OCI-LY1 (cell line): Measurements from ENCODE around the gene SYTL5.
"Not testable (repeated sequence)": the region's sequence is repeated elsewhere in the genome, so short reads cannot be mapped to it uniquely, and the experiment has no call there.

ENCODE experiments used
- H2AFZ ChIP-seq: fragments of 200-600 bp; sonication (generic), shearing (Covaris generic); 2 replicates; pipeline ENCODE4 v1.6.0; 2014; ENCODE audit warnings: antibody characterized with exemption, mild to moderate bottlenecking, low read length
- H3F3A ChIP-seq: fragments of 200-600 bp; sonication (generic), shearing (Covaris generic); 2 replicates; pipeline ENCODE4 v1.6.0; 2014; ENCODE audit warnings: mild to moderate bottlenecking, antibody characterized with exemption, low read length, moderate library complexity; ENCODE audit not compliant: insufficient read depth
- H3K27ac ChIP-seq: fragments of 200-600 bp; sonication (generic); 2 replicates; pipeline ENCODE4 v1.5.1; 2014; ENCODE audit warnings: low read length, mixed run types, mild to moderate bottlenecking, low read depth; ENCODE audit not compliant: poor library complexity, severe bottlenecking
- H3K27me3 ChIP-seq: fragments of 200-600 bp; sonication (generic); 2 replicates; pipeline ENCODE4 v1.6.0; 2014; ENCODE audit warnings: antibody characterized with exemption, mild to moderate bottlenecking, low read length, moderate library complexity; ENCODE audit not compliant: insufficient read depth
- H3K36me3 ChIP-seq: fragments of 200-600 bp; sonication (generic); 2 replicates; pipeline ENCODE4 v1.6.1; 2014; ENCODE audit warnings: mild to moderate bottlenecking, antibody characterized with exemption, low read length, moderate library complexity, mixed read lengths; ENCODE audit not compliant: insufficient read depth
- H3K4me1 ChIP-seq: fragments of 200-600 bp; sonication (generic); 2 replicates; pipeline ENCODE4 v1.5.1; 2014; ENCODE audit warnings: mild to moderate bottlenecking, low read length, moderate library complexity; ENCODE audit not compliant: insufficient read depth, severe bottlenecking
- H3K4me2 ChIP-seq: fragments of 200-600 bp; sonication (generic), shearing (Covaris generic); 2 replicates; pipeline ENCODE4 v1.6.1; 2014; ENCODE audit warnings: low read length
- H3K4me3 ChIP-seq: fragments of 200-600 bp; sonication (generic); 2 replicates; pipeline ENCODE4 v1.5.1; 2014; ENCODE audit warnings: low read length, low read depth, mild to moderate bottlenecking, mixed read lengths; ENCODE audit not compliant: poor library complexity, severe bottlenecking
- H3K79me2 ChIP-seq: fragments of 200-600 bp; shearing (Covaris generic); 2 replicates; pipeline ENCODE4 v1.6.1; 2016; ENCODE audit warnings: mixed run types, low read length, mixed read lengths; ENCODE audit not compliant: insufficient read depth
- H3K9ac ChIP-seq: fragments of 200-600 bp; sonication (generic), shearing (Covaris generic); 2 replicates; pipeline ENCODE4 v1.6.1; 2014; ENCODE audit warnings: mild to moderate bottlenecking, low read length, mixed read lengths
- H3K9me2 ChIP-seq: fragments of 200-600 bp; sonication (generic), shearing (Covaris generic); 2 replicates; pipeline ENCODE4 v1.6.1; 2014; ENCODE audit warnings: low read depth, mild to moderate bottlenecking, low read length, mixed read lengths
- H3K9me3 ChIP-seq: fragments of 200-600 bp; shearing (Covaris generic); 2 replicates; pipeline ENCODE4 v1.6.1; 2014; ENCODE audit warnings: low read length, mixed read lengths
- H4K20me1 ChIP-seq: fragments of 200-600 bp; sonication (generic), shearing (Covaris generic); 2 replicates; pipeline ENCODE4 v1.6.0; 2016; ENCODE audit warnings: mild to moderate bottlenecking, low read length; ENCODE audit not compliant: insufficient read depth
- EZH2 ChIP-seq: fragments of 200-600 bp; sonication (generic), shearing (Covaris generic); IDR thresholded peaks from 2 replicates; pipeline ENCODE4 v1.8.0; 2017; ENCODE audit warnings: borderline replicate concordance, mixed run types, mild to moderate bottlenecking, antibody characterized with exemption, low read length, moderate library complexity, mixed read lengths
- TF ChIP-seq, protein P1 (sequence below): fragments of 200-600 bp; sonication (generic), shearing (Covaris generic); IDR thresholded peaks from 2 replicates; pipeline ENCODE4 v1.5.1; 2017; ENCODE audit warnings: mild to moderate bottlenecking, antibody characterized with exemption, low read length, moderate library complexity, mixed read lengths

The SYTL5 gene

DNA sequence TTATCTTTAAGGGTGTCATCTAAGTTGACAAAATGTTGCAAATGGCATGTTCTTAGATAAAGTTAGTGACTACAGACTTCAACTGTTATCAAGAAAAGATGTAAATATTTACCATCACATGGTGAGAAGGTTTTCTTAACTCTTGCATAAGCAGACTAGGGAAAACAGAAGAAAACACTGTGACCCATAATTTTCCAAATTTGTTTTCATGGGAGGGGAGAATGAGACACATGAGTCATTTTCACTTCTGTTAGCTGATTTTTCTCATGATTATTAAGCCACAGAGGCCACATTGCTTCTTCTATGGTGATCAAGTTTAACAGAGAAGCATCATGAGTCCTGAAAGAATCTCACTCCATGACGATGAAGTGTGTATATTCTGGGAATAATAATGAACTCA is 30.2 kb upstream of the SYTL5 start:
- H3F3A ChIP-seq: no peaks in the 10 kb centered on the region

DNA sequence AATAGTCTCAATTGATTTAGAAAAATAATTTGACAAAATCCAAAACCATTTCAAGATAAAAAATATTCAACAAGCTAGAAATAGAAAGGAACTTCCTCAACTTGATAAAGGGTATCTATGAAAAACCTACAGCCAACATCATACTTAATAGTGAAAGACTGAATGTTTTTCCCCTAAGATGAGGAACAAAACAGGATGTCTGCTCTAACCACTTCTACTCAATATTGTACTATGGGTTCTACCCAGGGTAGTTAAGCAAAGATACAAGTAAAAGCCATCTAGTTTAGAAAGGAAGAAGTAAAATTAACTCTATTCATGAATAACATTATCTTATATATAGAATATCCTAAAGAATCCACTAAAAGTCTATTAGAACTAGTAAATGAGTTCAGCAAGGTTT is 21.5 kb upstream of the SYTL5 start:
- H3K4me1 ChIP-seq: no peaks in the 10 kb centered on the region
- H3K9ac ChIP-seq: no peak overlapping the region
- H3K4me3 ChIP-seq: no peak overlapping the region
- no peak overlapping the region for H3K4me2 ChIP-seq
- H3K9me2 ChIP-seq: no peaks in the 10 kb centered on the region
- H4K20me1 ChIP-seq: no peaks in the 10 kb centered on the region
- no peaks in the 10 kb centered on the region for H3K27me3 ChIP-seq
- H3K9me3 ChIP-seq: no peaks in the 10 kb centered on the region
- H3K27ac ChIP-seq: no peak overlapping the region
- no peaks in the 10 kb centered on the region for H3K36me3 ChIP-seq
- no peaks in the 10 kb centered on the region for H3K79me2 ChIP-seq
- H3F3A ChIP-seq: no peaks in the 10 kb centered on the region
- no peak overlapping the region for H2AFZ ChIP-seq
- TF ChIP-seq EZH2: no peak

More for the DNA sequence above, 30.2 kb upstream of the SYTL5 start:
- TF ChIP-seq, protein P1, sequence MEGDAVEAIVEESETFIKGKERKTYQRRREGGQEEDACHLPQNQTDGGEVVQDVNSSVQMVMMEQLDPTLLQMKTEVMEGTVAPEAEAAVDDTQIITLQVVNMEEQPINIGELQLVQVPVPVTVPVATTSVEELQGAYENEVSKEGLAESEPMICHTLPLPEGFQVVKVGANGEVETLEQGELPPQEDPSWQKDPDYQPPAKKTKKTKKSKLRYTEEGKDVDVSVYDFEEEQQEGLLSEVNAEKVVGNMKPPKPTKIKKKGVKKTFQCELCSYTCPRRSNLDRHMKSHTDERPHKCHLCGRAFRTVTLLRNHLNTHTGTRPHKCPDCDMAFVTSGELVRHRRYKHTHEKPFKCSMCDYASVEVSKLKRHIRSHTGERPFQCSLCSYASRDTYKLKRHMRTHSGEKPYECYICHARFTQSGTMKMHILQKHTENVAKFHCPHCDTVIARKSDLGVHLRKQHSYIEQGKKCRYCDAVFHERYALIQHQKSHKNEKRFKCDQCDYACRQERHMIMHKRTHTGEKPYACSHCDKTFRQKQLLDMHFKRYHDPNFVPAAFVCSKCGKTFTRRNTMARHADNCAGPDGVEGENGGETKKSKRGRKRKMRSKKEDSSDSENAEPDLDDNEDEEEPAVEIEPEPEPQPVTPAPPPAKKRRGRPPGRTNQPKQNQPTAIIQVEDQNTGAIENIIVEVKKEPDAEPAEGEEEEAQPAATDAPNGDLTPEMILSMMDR: no peak
- no peak for TF ChIP-seq EZH2
- H3K9me3 ChIP-seq: no peaks in the 10 kb centered on the region
- H3K9ac ChIP-seq: no peak overlapping the region
- no peak overlapping the region for H3K4me3 ChIP-seq
- no peaks in the 10 kb centered on the region for H3K36me3 ChIP-seq
- H3K9me2 ChIP-seq: no peaks in the 10 kb centered on the region
- H3K4me1 ChIP-seq: no peaks in the 10 kb centered on the region
- no peaks in the 10 kb centered on the region for H3K27me3 ChIP-seq
- H3K27ac ChIP-seq: no peak overlapping the region
- H2AFZ ChIP-seq: no peak overlapping the region
- no peak overlapping the region for H3K4me2 ChIP-seq
- H4K20me1 ChIP-seq: no peaks in the 10 kb centered on the region
- no peaks in the 10 kb centered on the region for H3K79me2 ChIP-seq

DNA sequence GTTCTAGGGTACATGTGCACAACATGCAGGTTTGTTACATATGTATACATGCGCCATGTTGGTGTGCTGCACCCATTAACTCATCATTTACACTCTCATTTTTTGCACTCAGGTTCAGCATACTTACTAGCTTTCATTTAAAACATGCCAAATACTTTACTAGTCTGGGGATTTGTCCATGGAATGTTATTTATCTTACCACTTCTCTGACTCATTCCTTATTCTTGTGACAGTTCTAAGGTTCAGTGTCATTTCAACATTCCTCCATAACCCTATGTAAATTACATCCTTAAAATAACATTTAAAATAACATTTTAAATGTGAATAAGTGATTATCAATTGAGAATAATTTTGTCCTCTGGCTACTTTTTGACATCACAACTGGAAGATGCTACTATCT is 19.5 kb upstream of the SYTL5 start:
- no peaks in the 10 kb centered on the region for H3F3A ChIP-seq
- H3K4me2 ChIP-seq: no peak overlapping the region
- no peak overlapping the region for H3K27ac ChIP-seq
- H3K36me3 ChIP-seq: no peaks in the 10 kb centered on the region
- no peaks in the 10 kb centered on the region for H3K27me3 ChIP-seq
- H2AFZ ChIP-seq: no peak overlapping the region
- no peak for TF ChIP-seq EZH2
- TF ChIP-seq, protein P1: no peak
- no peaks in the 10 kb centered on the region for H3K9me3 ChIP-seq
- no peak overlapping the region for H3K9ac ChIP-seq
- H3K79me2 ChIP-seq: no peaks in the 10 kb centered on the region
- H3K4me1 ChIP-seq: no peaks in the 10 kb centered on the region
- H3K4me3 ChIP-seq: no peak overlapping the region
- H4K20me1 ChIP-seq: no peaks in the 10 kb centered on the region
- no peaks in the 10 kb centered on the region for H3K9me2 ChIP-seq

DNA sequence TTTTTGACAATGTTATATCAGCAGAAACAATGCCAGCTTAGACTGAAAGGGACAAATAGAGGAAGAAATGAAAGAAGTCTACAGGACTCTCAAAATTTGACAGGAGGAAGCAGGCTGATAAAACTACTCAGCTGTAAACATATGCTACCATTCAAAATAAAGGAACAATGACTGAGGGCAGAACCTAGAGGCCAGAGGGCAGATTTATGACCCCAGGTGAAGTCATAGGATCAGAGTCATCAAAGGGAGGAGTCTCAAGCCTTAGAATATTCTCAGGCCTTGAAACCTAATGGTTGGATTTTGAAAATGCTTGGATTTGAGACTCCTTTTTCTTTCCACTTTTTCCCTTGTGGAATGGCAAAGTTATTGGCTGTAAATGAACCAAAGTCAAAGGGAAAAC is 17.0 kb upstream of the SYTL5 start:
- Histone ChIP-seq H3K36me3 (no peaks in the 10 kb centered on the region), H3K79me2 (no peaks in the 10 kb centered on the region), H3K9me2 (no peaks in the 10 kb centered on the region), H3K4me3 (no peak overlapping the region), H4K20me1 (no peaks in the 10 kb centered on the region), H2AFZ (no peak overlapping the region), H3K4me2 (no peak overlapping the region), H3K9ac (no peak overlapping the region), H3K9me3 (no peaks in the 10 kb centered on the region), H3K27me3 (no peaks in the 10 kb centered on the region), H3K27ac (no peak overlapping the region), H3K4me1 (no peaks in the 10 kb centered on the region), H3F3A (no peaks in the 10 kb centered on the region)
- TF ChIP-seq EZH2: no peak
- TF ChIP-seq, protein P1: no peak

DNA sequence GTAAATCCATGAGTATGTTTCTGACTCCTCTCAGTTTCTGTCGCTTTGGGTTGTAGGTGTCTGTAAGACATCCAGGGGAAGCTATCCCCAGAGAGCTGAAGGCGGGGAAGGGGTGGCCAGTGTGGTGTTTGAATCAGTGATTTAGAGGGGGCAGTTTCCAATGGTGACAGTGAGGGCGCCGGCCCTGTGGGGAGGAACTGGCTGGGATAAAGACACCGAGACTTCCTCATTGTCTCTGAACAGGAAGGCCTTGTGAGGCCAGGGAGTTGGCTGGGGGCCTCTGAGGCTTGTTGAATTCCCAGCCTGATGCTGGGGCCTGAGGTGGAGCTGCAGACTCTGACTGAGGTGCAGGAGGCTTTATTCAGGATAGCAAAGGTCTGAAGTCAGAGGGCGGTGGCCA is 15.1 kb upstream of the SYTL5 start:
- H3K4me2 ChIP-seq: not testable (repeated sequence)

More for the DNA sequence above, 15.1 kb upstream of the SYTL5 start:
- H3K4me3 ChIP-seq, H3K9me2 ChIP-seq, H4K20me1 ChIP-seq, H3K4me1 ChIP-seq, H3F3A ChIP-seq, H3K9me3 ChIP-seq, H3K27me3 ChIP-seq, H2AFZ ChIP-seq, H3K36me3 ChIP-seq, H3K9ac ChIP-seq, H3K27ac ChIP-seq, H3K79me2 ChIP-seq: not testable (repeated sequence)
